H1 (cell line): ENCODE data around the gene SPOUT1. TPM values are rescaled to one million over a fixed set of nuclear protein-coding genes. Genes with fewer than 3 reads are reported as not detected.

ENCODE experiments used
- CTCF ChIA-PET: fragments of 300-600 bp; sonication (Branson Sonifier 250); formaldehyde crosslinking; loops from one replicate; lab custom pipeline; 2021; ENCODE audit not compliant: partially characterized antibody; lab: Charles Lee
- POLR2A ChIA-PET: fragments of 300-600 bp; sonication (Branson Sonifier 250); formaldehyde crosslinking; loops from one replicate; lab custom pipeline; 2021; ENCODE audit warnings: inconsistent platforms; ENCODE audit not compliant: partially characterized antibody; lab: Charles Lee
- DNase-seq, 2 experiments: peaks; one replicate each; pipeline versions ENCODE4 v3.0.0 to v3.0.0-alpha.2; 2010 to 2022; ENCODE audit warnings: low spot score in 2 of 2, low read depth in 1 of 2, mixed read lengths in 1 of 2
- FAIRE-seq: peaks from 2 replicates; lab custom pipeline; 2011; peaks lifted over from hg19 to GRCh38; lab: Jason Lieb, UNC
- H2AFZ ChIP-seq: 2 replicates; pipeline ENCODE4 v1.8.1; 2012; ENCODE audit warnings: low read length, inconsistent platforms
- H2AK5ac ChIP-seq: 2 replicates; pipeline ENCODE4 v1.6.1; 2013; ENCODE audit warnings: low read depth, low read length
- H2BK120ac ChIP-seq: replicated peaks from 2 replicates; pipeline ENCODE3; 2013; ENCODE audit warnings: low read depth, low read length, inconsistent platforms
- H2BK12ac ChIP-seq: 2 replicates; pipeline ENCODE4 v1.6.1; 2013; ENCODE audit warnings: low read depth, low read length
- H2BK15ac ChIP-seq: 2 replicates; pipeline ENCODE4 v1.6.1; 2013; ENCODE audit warnings: low read length
- H2BK20ac ChIP-seq: 2 replicates; pipeline ENCODE4 v1.6.1; 2013; ENCODE audit warnings: low read length
- H2BK5ac ChIP-seq: 2 replicates; pipeline ENCODE4 v1.6.1; 2013; ENCODE audit warnings: low read depth, low read length
- H3K14ac ChIP-seq: 2 replicates; pipeline ENCODE4 v1.6.1; 2013; ENCODE audit warnings: inconsistent platforms; ENCODE audit not compliant: insufficient read length
- H3K18ac ChIP-seq: 2 replicates; pipeline ENCODE4 v1.6.1; 2013; ENCODE audit warnings: low read length; ENCODE audit errors: extremely low read depth
- H3K23ac ChIP-seq: 2 replicates; pipeline ENCODE4 v1.6.1; 2013; ENCODE audit warnings: inconsistent platforms; ENCODE audit not compliant: insufficient read length
- H3K23me2 ChIP-seq: 2 replicates; pipeline ENCODE4 v1.6.1; 2013; ENCODE audit warnings: low read depth, low read length
- H3K27ac ChIP-seq: 2 replicates; pipeline ENCODE4 v1.6.1; 2011; ENCODE audit warnings: low read depth, low read length, inconsistent platforms
- H3K27me3 ChIP-seq, 4 experiments: replicated peaks in 1 of 4; 1 replicate in 1 of 4; 2 replicates in 3 of 4; pipeline versions ENCODE4 v1.6.1 to v1.8.1; 2011 to 2013; ENCODE audit warnings: low read length in 3 of 4, mild to moderate bottlenecking in 3 of 4, inconsistent platforms in 2 of 4, mixed read lengths in 2 of 4, moderate library complexity in 1 of 4; ENCODE audit not compliant: control insufficient read depth in 3 of 4, insufficient read depth in 3 of 4; ENCODE audit errors: extremely low read depth in 1 of 4
- H3K36me3 ChIP-seq, 4 experiments: 2 replicates each; pipeline versions ENCODE4 v1.6.1 to v1.8.1; 2011 to 2013; ENCODE audit warnings: mild to moderate bottlenecking in 4 of 4, low read length in 3 of 4, moderate library complexity in 2 of 4, control low read depth in 1 of 4, inconsistent platforms in 1 of 4; ENCODE audit not compliant: insufficient read depth in 4 of 4, control insufficient read depth in 2 of 4
- H3K4ac ChIP-seq: replicated peaks from 2 replicates; pipeline ENCODE3; 2013; ENCODE audit warnings: low read length, low read depth, mixed read lengths, inconsistent platforms; ENCODE audit not compliant: insufficient read length
- H3K4me1 ChIP-seq, 4 experiments: replicated peaks in 1 of 4; 1 replicate in 1 of 4; 2 replicates in 3 of 4; pipeline versions ENCODE4 v1.6.1 to v1.8.1; 2011 to 2013; ENCODE audit warnings: low read length in 3 of 4, inconsistent platforms in 2 of 4, mixed read lengths in 1 of 4; ENCODE audit not compliant: insufficient read depth in 4 of 4, control insufficient read depth in 3 of 4
- H3K4me2 ChIP-seq, 2 experiments: 2 replicates each; pipeline versions ENCODE4 v1.6.1 to v1.8.1; 2011 to 2013; ENCODE audit warnings: low read depth in 2 of 2, low read length in 2 of 2, control low read depth in 1 of 2, inconsistent platforms in 1 of 2, mild to moderate bottlenecking in 1 of 2; ENCODE audit not compliant: insufficient read depth in 1 of 2
- H3K4me3 ChIP-seq, 4 experiments: fragments of 200-600, 300-600 bp in 1 of 4; sonication (generic), shearing (Covaris generic), sonication (Bioruptor Twin) in 1 of 4; 2 replicates each; pipeline versions ENCODE4 v1.5.1 to v1.8.1; 2011 to 2016; ENCODE audit warnings: low read length in 4 of 4, low read depth in 3 of 4, control low read depth in 2 of 4, inconsistent platforms in 2 of 4, mild to moderate bottlenecking in 2 of 4, mixed read lengths in 1 of 4, moderate library complexity in 1 of 4; ENCODE audit not compliant: insufficient read depth in 2 of 4; ENCODE audit errors: extremely low read depth in 1 of 4
- H3K56ac ChIP-seq: replicated peaks from 2 replicates; pipeline ENCODE3; 2013; ENCODE audit warnings: low read depth, mild to moderate bottlenecking, mixed read lengths, low read length, inconsistent platforms; ENCODE audit not compliant: insufficient read length
- H3K79me1 ChIP-seq: 2 replicates; pipeline ENCODE4 v1.6.1; 2013; ENCODE audit warnings: low read depth, low read length, control low read depth
- H3K79me2 ChIP-seq, 2 experiments: 2 replicates each; pipeline versions ENCODE4 v1.6.1 to v1.8.1; 2012 to 2013; ENCODE audit warnings: low read length in 2 of 2, mild to moderate bottlenecking in 2 of 2, inconsistent platforms in 1 of 2; ENCODE audit not compliant: insufficient read depth in 2 of 2, control insufficient read depth in 1 of 2
- H3K9ac ChIP-seq, 4 experiments: replicated peaks in 1 of 4; 1 replicate in 1 of 4; 2 replicates in 3 of 4; pipeline versions ENCODE4 v1.6.1 to v1.8.1; 2011 to 2013; ENCODE audit warnings: low read depth in 3 of 4, low read length in 3 of 4, control low read depth in 2 of 4, mild to moderate bottlenecking in 2 of 4, moderate library complexity in 2 of 4, inconsistent platforms in 1 of 4; ENCODE audit errors: extremely low read depth in 1 of 4
- H3K9me3 ChIP-seq, 2 experiments: 2 replicates each; pipeline versions ENCODE4 v1.6.1 to v1.8.1; 2012 to 2013; ENCODE audit warnings: mild to moderate bottlenecking in 2 of 2, moderate library complexity in 2 of 2, control low read depth in 1 of 2, inconsistent platforms in 1 of 2, low read depth in 1 of 2, low read length in 1 of 2, mixed read lengths in 1 of 2; ENCODE audit not compliant: insufficient read depth in 2 of 2
- H4K20me1 ChIP-seq, 2 experiments: replicated peaks in 1 of 2; 2 replicates each; pipeline versions ENCODE3 to v1.8.1; 2011 to 2013; ENCODE audit warnings: inconsistent platforms in 2 of 2, low read length in 2 of 2, mild to moderate bottlenecking in 1 of 2; ENCODE audit not compliant: insufficient read depth in 2 of 2, control insufficient read depth in 1 of 2
- H4K5ac ChIP-seq: 2 replicates; pipeline ENCODE4 v1.6.1; 2013; ENCODE audit warnings: low read length, low read depth, mixed read lengths, inconsistent platforms; ENCODE audit not compliant: insufficient read length
- H4K8ac ChIP-seq: 2 replicates; pipeline ENCODE4 v1.8.0; 2013; ENCODE audit warnings: mild to moderate bottlenecking, moderate library complexity, low read length, inconsistent platforms; ENCODE audit not compliant: insufficient read depth; ENCODE audit errors: extremely low read depth
- H4K91ac ChIP-seq: replicated peaks from 2 replicates; pipeline ENCODE3; 2013; ENCODE audit warnings: low read length, mixed read lengths, inconsistent platforms; ENCODE audit not compliant: insufficient read length
- CTCF ChIP-seq, 3 experiments: IDR thresholded peaks; 1 replicate in 2 of 3; 2 replicates in 1 of 3; pipeline versions ENCODE4 v1.5.1 to v1.6.1; 2011; ENCODE audit warnings: low read length in 3 of 3, mild to moderate bottlenecking in 3 of 3, inconsistent platforms in 2 of 3, low read depth in 1 of 3, moderate library complexity in 1 of 3; ENCODE audit not compliant: insufficient read depth in 1 of 3; ENCODE audit errors: control extremely low read depth in 1 of 3
- RAD21 ChIP-seq, 2 experiments: IDR thresholded peaks in 1 of 2; conservative IDR thresholded peaks in 1 of 2; 2 replicates each; pipeline ENCODE4 v1.6.1; 2011; ENCODE audit warnings: low read depth in 2 of 2, low read length in 2 of 2, improper control_type of control experiment in 1 of 2, inconsistent platforms in 1 of 2, mild to moderate bottlenecking in 1 of 2, moderate library complexity in 1 of 2
- SIRT6 ChIP-seq: IDR thresholded peaks from one replicate; pipeline ENCODE4 v1.7.1; 2012; ENCODE audit warnings: low read length, inconsistent platforms
- WGBS, 2 experiments: shearing (Covaris generic) in 1 of 2; methylation state at CpG; one replicate each; pipeline versions ENCODE4 v1.1.6 to v1.1.7; 2013 to 2015; ENCODE audit warnings: low lambda C conversion rate in 2 of 2, mixed read lengths in 2 of 2, inconsistent platforms in 1 of 2, low coverage in 1 of 2, missing lambda C conversion rate in 1 of 2; ENCODE audit not compliant: insufficient replicate concordance in 2 of 2, insufficient coverage in 1 of 2, insufficient read length in 1 of 2; ENCODE audit errors: extremely low coverage in 1 of 2, missing lambda C conversion rate in 1 of 2; 5-methylcytosine and 5-hydroxymethylcytosine counted together
- polyA plus RNA-seq, 7 experiments: library from polyadenylated mRNA; depleted of rRNA in 3 of 7; stranded (reverse) in 5 of 7; unstranded in 2 of 7; fragments of >200 nt in 5 of 7; fragments of 200-250 nt in 2 of 7; gene quantifications; 1 replicate in 5 of 7; 2 replicates in 1 of 7; 4 replicates in 1 of 7; pipeline versions ENCODE4 v1.2.1 to v1.2.3, GENCODE V29; 2011 to 2013; ENCODE audit warnings: missing spikeins in 2 of 7, mixed read lengths in 2 of 7
- total RNA-seq: library from RNA; stranded (reverse); fragmentation: NEBNext Ultra II Directional; extraction: Animal tissue kit (Norgen Biotek cat#: 25700); gene quantifications from 2 replicates; pipeline ENCODE4 v1.2.1, GENCODE V29; 2021

SPOUT1 gene
- total and polyA plus RNA-seq, 2 of the 8 experiments (the other 6 are each of a cell fraction or from before 2014, with no cell fraction given), result 69.2 to 77.8 TPM

GRCh38 chr9:128809831-128810230, 19.8 kb downstream of the SPOUT1 start:
- TF ChIP-seq SIRT6, result no peak
- peak in 1 of 2 experiments; percentile 26; a peak in 1 of 4 replicates for TF ChIP-seq RAD21 (IDR thresholded peaks at IDR 0.05 in 1 of 2, conservative IDR thresholded peaks at IDR 0.05 in 1 of 2; ENCODE audit: low read depth in 2 of 2, low read length in 2 of 2)
- peak in 1 of 3 experiments; percentile 46; a peak in 2 of 4 replicates for TF ChIP-seq CTCF (IDR thresholded peaks at IDR 0.05; ENCODE audit: control extremely low read depth in 1 of 3, insufficient read depth in 1 of 3, low read depth in 1 of 3, low read length in 3 of 3)
- no peaks in the 10 kb centered on the region for H3K4me1 ChIP-seq
- H4K8ac ChIP-seq, result no peak overlapping the region
- peaks cover 0 to 4% of the 10 kb centered on the region in 2 experiments for H4K20me1 ChIP-seq
- H3K79me1 ChIP-seq, result no peaks in the 10 kb centered on the region
- H4K5ac ChIP-seq, result no peak overlapping the region
- H2BK120ac ChIP-seq, result no peak overlapping the region
- no peak overlapping the region for H3K14ac ChIP-seq
- no peak overlapping the region for H2AFZ ChIP-seq
- H4K91ac ChIP-seq, result no peak overlapping the region
- no peak overlapping the region for H2BK15ac ChIP-seq
- H2BK12ac ChIP-seq, result no peak overlapping the region
- H3K4me3 ChIP-seq, result no peak overlapping the region
- no peak overlapping the region for H3K9ac ChIP-seq
- no peaks in the 10 kb centered on the region for H3K27me3 ChIP-seq
- CTCF ChIA-PET, result interaction anchor here (0.6 to 2.5 kb wide), 10 partner anchors 17 to 218 kb away, joined by 3 to 9 read pairs (median 3); partner anchors contain the start of genes PKN3 and SH3GLB2
- no peak for DNase-seq
- no peaks in the 10 kb centered on the region for H3K9me3 ChIP-seq
- H3K56ac ChIP-seq, result no peak overlapping the region
- no peak overlapping the region for H2AK5ac ChIP-seq
- 81% methylated on average over 2 of the region's 2 CpGs; no CpG with 5 or more reads in 1 of the 2 experiments for WGBS, 2 experiments
- peaks cover 2 to 10% (median 6%) of the 10 kb centered on the region in 4 experiments; a peak in 6 of 8 replicates for H3K36me3 ChIP-seq
- H3K4ac ChIP-seq, result no peak overlapping the region
- H3K79me2 ChIP-seq, result no peaks in the 10 kb centered on the region
- H3K23me2 ChIP-seq, result no peaks in the 10 kb centered on the region
- H3K23ac ChIP-seq, result no peak overlapping the region
- no peak overlapping the region for H2BK5ac ChIP-seq
- POLR2A ChIA-PET, result interaction anchor here (0.5 to 4.6 kb wide), 10 partner anchors 10 to 130 kb away, joined by 3 to 37 read pairs (median 4); partner anchors contain the start of genes ENDOG and SPOUT1
- H3K27ac ChIP-seq, result no peak overlapping the region
- H3K4me2 ChIP-seq, result no peak overlapping the region
- H3K18ac ChIP-seq, result no peak overlapping the region
- FAIRE-seq, result no peak
- H2BK20ac ChIP-seq, result no peak overlapping the region
